Suprapubic skin (tissue), 4 donors: ENCODE results near the gene TPM2. TPM values are rescaled to one million over a fixed set of nuclear protein-coding genes. Genes with fewer than 3 reads are reported as not detected.

Experiments
- DNase-seq, 2 donors: peaks; one replicate each; pipeline ENCODE4 v3.0.0-alpha.2; 2019; ENCODE audit warnings: low spot score in 2 of 2
- H3K27ac ChIP-seq: fragments of 200-600 bp; sonication (generic); one replicate; pipeline ENCODE4 v1.5.1; 2019
- H3K27me3 ChIP-seq: fragments of 200-600 bp; sonication (generic); one replicate; pipeline ENCODE4 v1.5.1; 2019
- H3K36me3 ChIP-seq: fragments of 200-600 bp; sonication (generic); one replicate; pipeline ENCODE4 v1.5.1; 2019
- H3K4me1 ChIP-seq: fragments of 200-600 bp; sonication (generic); one replicate; pipeline ENCODE4 v1.5.1; 2019
- H3K4me3 ChIP-seq: fragments of 200-600 bp; sonication (generic); one replicate; pipeline ENCODE4 v1.5.1; 2019; ENCODE audit warnings: mild to moderate bottlenecking
- H3K9me3 ChIP-seq: fragments of 200-600 bp; sonication (generic); one replicate; pipeline ENCODE4 v1.5.1; 2019
- CTCF ChIP-seq, 2 donors: fragments of 200-600 bp in 1 of 2; fragments of 450-650 bp in 1 of 2; sonication (generic) in 1 of 2; IDR thresholded peaks; one replicate each; pipeline ENCODE4 v1.5.1; 2016 to 2019; ENCODE audit warnings: antibody characterized with exemption in 2 of 2, mild to moderate bottlenecking in 1 of 2, moderate library complexity in 1 of 2
- EP300 ChIP-seq: sonication (generic); formaldehyde crosslinking; IDR thresholded peaks from one replicate; pipeline ENCODE4 v1.6.1; 2017; ENCODE audit warnings: antibody characterized with exemption
- POLR2A ChIP-seq, 2 donors: fragments of 450-650 bp; IDR thresholded peaks; one replicate each; pipeline ENCODE4 v1.6.1; 2017; ENCODE audit warnings: antibody characterized with exemption in 2 of 2, mild to moderate bottlenecking in 2 of 2, moderate library complexity in 2 of 2
- POLR2AphosphoS5 ChIP-seq, 3 donors: sonication (generic); formaldehyde crosslinking; IDR thresholded peaks; one replicate each; pipeline ENCODE4 v1.6.1; 2017; ENCODE audit warnings: antibody characterized with exemption in 3 of 3
- WGBS: methylation state at CpG from one replicate; pipeline ENCODE4 v1.1.5; 2018; 5-methylcytosine and 5-hydroxymethylcytosine counted together
- total RNA-seq, 4 donors: library from RNA; depleted of rRNA; stranded (reverse); fragments of >200 nt; gene quantifications; one replicate each; pipeline ENCODE4 v1.1.0, GENCODE V29; 2016

TPM2 gene
- total RNA-seq, 4 donors from 2014 or later = 40.6 to 105 (median 56.7) TPM

- H3K27me3 ChIP-seq = no peaks in the 10 kb centered on the region
- H3K9me3 ChIP-seq = no peaks in the 10 kb centered on the region
- WGBS = 64% methylated on average over 3 of the region's 3 CpGs
- DNase-seq = no peak
- peaks cover 12% of the 10 kb centered on the region for H3K4me1 ChIP-seq
- no peaks in the 10 kb centered on the region for H3K36me3 ChIP-seq
- no peak overlapping the region for H3K27ac ChIP-seq
- no peak for TF ChIP-seq EP300
- TF ChIP-seq CTCF (IDR thresholded peaks at IDR 0.05) = no peak
- no peak for TF ChIP-seq POLR2AphosphoS5 (IDR thresholded peaks at IDR 0.05)
- TF ChIP-seq POLR2A (IDR thresholded peaks at IDR 0.05) = no peak
- H3K4me3 ChIP-seq = no peak overlapping the region
Measured at GRCh38 chr9:35674025-35674361, 15.7 kb downstream of the TPM2 start.

- WGBS = 43% methylated on average over 10 of the region's 10 CpGs
- Histone ChIP-seq H3K4me1 (peaks cover 12% of the 10 kb centered on the region), H3K36me3 (no peaks in the 10 kb centered on the region), H3K27ac (no peak within 1 kb of the TSS), H3K9me3 (no peaks in the 10 kb centered on the region), H3K4me3 (no peak within 1 kb of the TSS), H3K27me3 (no peaks in the 10 kb centered on the region)
- TF ChIP-seq EP300 (no peak), CTCF (IDR thresholded peaks at IDR 0.05) (no peak), POLR2AphosphoS5 (IDR thresholded peaks at IDR 0.05) (no peak), POLR2A (IDR thresholded peaks at IDR 0.05) (no peak)
- no peak for DNase-seq
Measured at GRCh38 chr9:35673132-35674024, 16.3 kb downstream of the TPM2 start, which contains the start of gene CA9. Gene CA9 (plus strand): TSS chr9:35673928. CDS start chr9:35673960, 32 bp downstream.

- Histone ChIP-seq H3K4me1 (peaks cover 13% of the 10 kb centered on the region), H3K36me3 (no peaks in the 10 kb centered on the region), H3K4me3 (no peak overlapping the region), H3K27me3 (no peaks in the 10 kb centered on the region), H3K27ac (no peak overlapping the region), H3K9me3 (no peaks in the 10 kb centered on the region)
- 76% methylated on average over 6 of the region's 6 CpGs for WGBS
- no peak for DNase-seq
- TF ChIP-seq POLR2A (IDR thresholded peaks at IDR 0.05) (no peak), POLR2AphosphoS5 (IDR thresholded peaks at IDR 0.05) (no peak), EP300 (no peak), CTCF (IDR thresholded peaks at IDR 0.05) (no peak)
Measured at GRCh38 chr9:35669331-35670145, 20.2 kb downstream of the TPM2 start.

- Histone ChIP-seq H3K9me3 (no peaks in the 10 kb centered on the region), H3K27me3 (no peaks in the 10 kb centered on the region), H3K4me1 (peaks cover 14% of the 10 kb centered on the region), H3K36me3 (no peaks in the 10 kb centered on the region), H3K27ac (no peak overlapping the region), H3K4me3 (no peak overlapping the region)
- WGBS = 97% methylated on average over 3 of the region's 3 CpGs
- TF ChIP-seq POLR2A (IDR thresholded peaks at IDR 0.05) (no peak), POLR2AphosphoS5 (IDR thresholded peaks at IDR 0.05) (no peak), EP300 (no peak)
- no peak for DNase-seq
Measured at GRCh38 chr9:35667939-35668338, 21.8 kb downstream of the TPM2 start.

- Histone ChIP-seq H3K27ac (no peak overlapping the region), H3K9me3 (no peaks in the 10 kb centered on the region), H3K27me3 (no peaks in the 10 kb centered on the region), H3K4me3 (no peak overlapping the region), H3K36me3 (no peaks in the 10 kb centered on the region), H3K4me1 (peaks cover 18% of the 10 kb centered on the region)
- no peak for TF ChIP-seq CTCF (IDR thresholded peaks at IDR 0.05)
- TF ChIP-seq POLR2AphosphoS5 (IDR thresholded peaks at IDR 0.05) = no peak
- TF ChIP-seq EP300 = no peak
- no peak for TF ChIP-seq POLR2A (IDR thresholded peaks at IDR 0.05)
- DNase-seq = no peak
- 91% methylated on average over 5 of the region's 5 CpGs for WGBS
Measured at GRCh38 chr9:35666549-35666948, 23.2 kb downstream of the TPM2 start.
